Activated naive CD8-positive, alpha-beta T cell treated with anti-CD3 and anti-CD28 coated beads, Interleukin-2, amount 50 U/mL, for 24 hours (primary cell): Measurements from ENCODE around the gene LCNL1.

Experiments
- ATAC-seq: fragments of 150-1000 bp; cut with Tn5 transposase; one replicate; pipeline ENCODE4 v1.10.0; 2021
- DNase-seq: peaks from one replicate; pipeline ENCODE4 v3.0.0; 2021
- H3K27ac Mint-ChIP-seq: one replicate; pipeline ENCODE4 v1.8.0; 2021; ENCODE audit warnings: mild to moderate bottlenecking, mixed read lengths
- H3K27me3 Mint-ChIP-seq: one replicate; pipeline ENCODE4 v1.8.0; 2021; ENCODE audit warnings: mixed read lengths
- H3K36me3 Mint-ChIP-seq: one replicate; pipeline ENCODE4 v1.8.0; 2021; ENCODE audit warnings: low read depth, mixed read lengths
- H3K4me1 Mint-ChIP-seq: one replicate; pipeline ENCODE4 v1.8.0; 2021; ENCODE audit warnings: mixed read lengths
- H3K4me3 Mint-ChIP-seq: one replicate; pipeline ENCODE4 v1.8.0; 2021; ENCODE audit warnings: mild to moderate bottlenecking, moderate library complexity, mixed read lengths
- H3K9me3 Mint-ChIP-seq: one replicate; pipeline ENCODE4 v1.8.0; 2021; ENCODE audit warnings: mixed read lengths

The LCNL1 gene

DNA sequence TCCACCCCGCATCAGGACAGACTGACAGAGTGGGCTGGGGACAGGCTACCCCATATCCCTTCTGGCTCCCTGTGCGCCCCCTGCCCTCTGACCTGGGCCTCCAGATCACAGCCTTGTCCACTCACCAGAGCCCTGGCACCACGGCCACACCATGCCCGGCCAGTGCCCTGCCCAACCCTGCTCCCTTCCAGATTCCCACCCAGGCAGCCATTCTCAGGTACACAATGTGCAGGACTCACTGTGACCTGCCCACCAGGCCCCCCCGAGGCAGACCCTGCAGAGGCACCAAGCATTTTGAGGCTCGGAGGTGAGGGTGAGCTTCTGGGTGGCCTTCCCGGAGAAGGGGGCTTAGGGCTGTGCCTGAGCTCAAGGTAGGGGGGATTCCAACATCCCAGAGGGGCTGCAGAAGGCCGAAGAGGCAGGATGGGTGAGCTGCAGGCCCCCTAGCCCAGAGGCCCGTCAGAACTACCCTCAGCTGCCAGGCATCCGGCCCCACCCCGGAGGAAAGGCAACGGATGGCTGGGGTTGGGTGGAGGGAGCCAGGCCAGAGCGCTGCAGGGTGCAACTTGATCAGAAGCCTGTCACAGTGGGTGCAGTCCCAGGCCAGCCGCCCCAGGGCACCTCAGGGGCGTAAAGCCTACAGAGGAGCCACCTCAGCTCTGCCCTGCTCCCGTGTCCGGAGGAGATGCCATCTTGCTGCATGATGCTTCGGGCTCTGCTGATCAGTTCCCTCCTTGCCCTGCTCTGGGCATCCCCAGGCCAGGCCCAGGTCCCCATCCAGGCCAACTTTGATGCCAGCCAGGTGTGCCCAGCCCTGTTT is at the start of gene LCNL1:
LCNL1 (plus strand) TSS at position 762 of the 820 bp plus-strand sequence. CDS start 594 bp downstream, outside the sequence.
- no peak for DNase-seq
- Mint-ChIP-seq H3K27ac (no peak within 1 kb of the TSS), H3K4me3 (no peak within 1 kb of the TSS), H3K4me1 (peaks cover 3% of the 10 kb centered on the region), H3K9me3 (no peaks in the 10 kb centered on the region), H3K36me3 (no peaks in the 10 kb centered on the region), H3K27me3 (peaks cover 25% of the 10 kb centered on the region)
- ATAC-seq = no peak

DNA sequence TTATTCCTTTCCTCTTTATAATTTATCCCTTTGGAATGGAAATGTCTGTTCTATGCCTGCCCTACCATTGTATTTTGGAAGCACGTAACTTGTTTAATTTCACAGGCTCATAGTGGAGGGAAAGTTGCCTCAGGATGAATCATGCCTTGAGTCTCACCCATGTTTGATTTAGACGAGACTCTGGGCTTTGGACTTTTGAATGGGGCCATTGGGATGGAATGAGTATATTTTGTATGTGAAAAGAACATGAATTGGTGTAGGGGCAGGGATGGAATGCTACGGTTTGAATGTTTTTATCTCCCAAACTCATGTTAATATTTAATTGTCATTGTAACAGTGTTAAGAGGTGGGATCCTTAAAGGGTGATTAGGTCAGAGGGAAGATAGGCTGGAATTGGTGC is 48.5 kb upstream of the LCNL1 start:
- peaks cover 17% of the 10 kb centered on the region for H3K4me1 Mint-ChIP-seq
- DNase-seq = no peak
- no peak overlapping the region for H3K27ac Mint-ChIP-seq
- no peaks in the 10 kb centered on the region for H3K27me3 Mint-ChIP-seq
- peaks cover 33% of the 10 kb centered on the region for H3K36me3 Mint-ChIP-seq
- no peaks in the 10 kb centered on the region for H3K9me3 Mint-ChIP-seq
- no peak for ATAC-seq
- no peak overlapping the region for H3K4me3 Mint-ChIP-seq

DNA sequence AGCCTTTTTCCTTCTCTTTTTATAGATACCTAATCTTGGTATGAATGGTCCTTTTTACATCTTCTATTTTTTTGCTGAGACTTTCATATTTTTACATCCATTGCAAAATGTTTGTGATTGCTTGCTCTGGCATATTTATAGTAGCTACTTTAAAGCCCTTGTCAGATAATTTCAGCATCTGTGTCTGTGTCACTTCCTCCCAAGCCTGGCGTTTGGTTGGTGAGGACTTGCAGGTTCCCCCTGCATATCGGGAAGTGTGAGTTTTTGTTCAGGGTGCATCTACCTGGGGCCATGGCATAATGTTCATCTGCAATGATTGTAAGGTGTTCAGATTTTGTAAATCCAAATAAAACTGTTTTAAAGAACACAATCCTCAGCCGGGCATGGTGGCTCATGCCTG is 47.1 kb upstream of the LCNL1 start:
- H3K27ac Mint-ChIP-seq = no peak overlapping the region
- H3K36me3 Mint-ChIP-seq = peaks cover 29% of the 10 kb centered on the region
- H3K4me1 Mint-ChIP-seq = peaks cover 17% of the 10 kb centered on the region
- ATAC-seq = no peak
- no peak overlapping the region for H3K4me3 Mint-ChIP-seq
- H3K27me3 Mint-ChIP-seq = no peaks in the 10 kb centered on the region
- no peak for DNase-seq
- H3K9me3 Mint-ChIP-seq = no peaks in the 10 kb centered on the region

DNA sequence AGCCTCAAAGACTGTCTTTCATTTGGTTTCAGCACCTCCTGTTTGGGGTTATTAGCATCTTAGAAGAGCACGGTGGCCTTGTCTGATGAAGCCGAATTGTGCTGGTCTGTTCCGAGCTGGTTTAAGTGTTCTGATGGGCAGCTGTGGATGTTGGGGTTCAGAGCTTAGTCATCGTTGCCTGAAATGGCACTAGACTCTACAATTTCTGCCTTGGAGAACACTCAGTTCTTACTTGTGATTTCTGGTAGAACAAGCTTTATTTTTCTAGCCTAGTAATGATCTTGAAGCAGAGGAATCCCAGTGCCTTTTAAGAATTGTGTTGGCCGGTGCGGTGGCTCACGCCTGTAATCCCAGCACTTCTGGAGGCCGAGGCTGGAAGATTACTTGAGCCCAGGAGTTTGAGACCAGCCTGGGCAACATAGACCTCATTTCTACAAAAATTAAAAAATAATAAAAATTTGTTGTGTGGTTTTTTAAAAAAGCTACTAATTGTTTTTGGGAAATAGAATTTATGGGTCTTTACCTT is 46.1 kb upstream of the LCNL1 start:
- Mint-ChIP-seq H3K27me3 (no peaks in the 10 kb centered on the region), H3K36me3 (peaks cover 26% of the 10 kb centered on the region), H3K4me1 (peaks cover 13% of the 10 kb centered on the region), H3K4me3 (no peak overlapping the region), H3K27ac (no peak overlapping the region), H3K9me3 (no peaks in the 10 kb centered on the region)
- DNase-seq (no peak), ATAC-seq (no peak)

DNA sequence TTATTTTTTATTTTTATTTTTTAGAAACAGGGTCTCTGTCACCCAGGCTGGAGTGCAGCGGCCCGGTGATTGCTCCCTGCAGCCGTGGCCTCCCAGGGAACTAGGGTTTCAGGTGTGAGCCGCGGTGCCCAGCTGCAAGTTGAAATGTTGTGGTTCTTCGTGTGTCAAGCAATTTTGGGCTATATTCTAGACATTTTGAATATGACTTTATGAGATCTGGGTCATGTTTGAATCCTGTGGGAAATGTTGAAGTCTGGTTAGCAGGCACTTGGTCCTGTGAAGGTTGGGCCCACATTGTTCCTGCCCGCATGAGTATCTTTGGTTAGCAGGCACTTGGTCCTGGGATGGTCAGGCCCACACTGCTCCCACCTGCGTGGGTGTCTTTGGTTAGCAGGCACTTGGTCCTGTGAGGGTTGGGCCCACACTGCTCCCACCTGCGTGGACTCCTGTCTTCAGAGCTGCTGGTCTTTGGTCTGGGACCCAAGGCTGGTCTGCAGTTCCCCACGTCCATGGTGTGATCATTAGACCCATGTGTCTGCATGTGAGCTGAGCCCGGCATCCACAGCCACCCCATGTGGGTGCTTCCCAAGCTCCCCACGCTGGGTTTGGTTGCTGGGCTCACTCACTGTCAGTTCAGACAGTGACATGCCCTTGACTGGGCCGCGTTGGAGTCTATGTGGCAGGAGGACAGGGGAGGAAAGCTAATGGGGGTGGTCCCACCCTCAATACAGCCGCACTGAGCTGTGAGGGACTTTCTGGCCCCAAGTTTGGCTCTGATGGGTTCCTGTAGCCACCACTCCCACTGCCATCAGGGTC is 45.4 kb upstream of the LCNL1 start:
- no peak overlapping the region for H3K4me3 Mint-ChIP-seq
- no peaks in the 10 kb centered on the region for H3K9me3 Mint-ChIP-seq
- H3K27ac Mint-ChIP-seq = no peak overlapping the region
- peaks cover 22% of the 10 kb centered on the region for H3K36me3 Mint-ChIP-seq
- ATAC-seq = no peak
- DNase-seq = no peak
- H3K27me3 Mint-ChIP-seq = no peaks in the 10 kb centered on the region
- peaks cover 8% of the 10 kb centered on the region for H3K4me1 Mint-ChIP-seq

DNA sequence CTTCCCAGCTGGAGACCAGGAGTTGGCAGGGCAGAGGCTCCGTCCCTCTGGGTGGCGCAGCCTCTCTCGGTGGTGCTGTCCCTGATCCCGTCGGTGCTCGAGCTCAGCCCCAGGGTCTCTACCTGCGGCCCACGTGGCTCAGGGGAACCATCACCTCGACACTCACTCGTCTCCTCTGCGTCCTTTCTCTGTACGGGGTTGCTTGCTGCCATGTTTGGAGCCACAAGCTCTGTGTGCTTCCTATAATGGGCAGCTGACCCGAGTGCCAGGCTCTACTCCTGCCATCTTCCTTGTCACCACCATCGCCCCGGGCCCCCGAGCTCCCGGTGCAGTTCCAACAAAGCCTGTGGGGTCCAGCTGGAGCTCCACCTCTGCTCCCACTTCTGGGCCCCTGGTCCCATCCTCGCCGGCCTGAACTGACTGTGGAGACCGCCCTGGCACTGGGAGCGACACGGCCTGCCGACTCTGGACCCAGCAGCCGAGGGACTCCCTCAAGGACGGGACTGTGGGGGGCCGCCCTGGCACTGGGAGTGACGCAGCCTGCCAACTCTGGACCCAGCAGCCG is 43.3 kb upstream of the LCNL1 start:
- DNase-seq = no peak
- no peak for ATAC-seq
- H3K9me3 Mint-ChIP-seq = no peaks in the 10 kb centered on the region
- H3K4me1 Mint-ChIP-seq = peaks cover 4% of the 10 kb centered on the region
- no peak overlapping the region for H3K4me3 Mint-ChIP-seq
- H3K36me3 Mint-ChIP-seq = peaks cover 15% of the 10 kb centered on the region
- no peaks in the 10 kb centered on the region for H3K27me3 Mint-ChIP-seq
- no peak overlapping the region for H3K27ac Mint-ChIP-seq

DNA sequence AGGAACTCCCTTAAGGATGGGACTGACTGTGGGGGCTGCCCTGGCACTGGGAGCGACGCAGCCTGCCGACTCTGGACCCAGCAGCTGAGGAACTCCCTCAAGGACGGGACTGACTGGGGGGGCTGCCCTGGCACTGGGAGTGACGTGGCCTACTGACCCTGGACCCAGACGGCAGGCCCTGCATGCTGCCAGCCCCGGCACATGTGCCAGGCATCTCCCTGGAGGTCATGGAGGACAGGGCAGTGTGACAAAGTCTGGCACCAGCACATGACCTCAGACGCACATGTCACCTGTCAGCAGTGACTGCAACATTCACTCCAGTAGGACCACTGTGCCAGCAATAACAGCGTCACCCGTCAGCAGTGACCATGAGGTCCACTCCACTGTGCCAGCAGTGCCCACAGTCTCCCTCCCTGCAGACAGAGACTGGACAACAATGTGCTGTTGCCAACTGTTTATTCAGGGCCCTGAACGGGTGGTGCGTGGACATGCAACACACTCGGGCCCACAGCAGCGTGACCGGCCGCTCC is 42.7 kb upstream of the LCNL1 start:
- DNase-seq (no peak), ATAC-seq (no peak)
- peaks cover 13% of the 10 kb centered on the region for H3K36me3 Mint-ChIP-seq

DNA sequence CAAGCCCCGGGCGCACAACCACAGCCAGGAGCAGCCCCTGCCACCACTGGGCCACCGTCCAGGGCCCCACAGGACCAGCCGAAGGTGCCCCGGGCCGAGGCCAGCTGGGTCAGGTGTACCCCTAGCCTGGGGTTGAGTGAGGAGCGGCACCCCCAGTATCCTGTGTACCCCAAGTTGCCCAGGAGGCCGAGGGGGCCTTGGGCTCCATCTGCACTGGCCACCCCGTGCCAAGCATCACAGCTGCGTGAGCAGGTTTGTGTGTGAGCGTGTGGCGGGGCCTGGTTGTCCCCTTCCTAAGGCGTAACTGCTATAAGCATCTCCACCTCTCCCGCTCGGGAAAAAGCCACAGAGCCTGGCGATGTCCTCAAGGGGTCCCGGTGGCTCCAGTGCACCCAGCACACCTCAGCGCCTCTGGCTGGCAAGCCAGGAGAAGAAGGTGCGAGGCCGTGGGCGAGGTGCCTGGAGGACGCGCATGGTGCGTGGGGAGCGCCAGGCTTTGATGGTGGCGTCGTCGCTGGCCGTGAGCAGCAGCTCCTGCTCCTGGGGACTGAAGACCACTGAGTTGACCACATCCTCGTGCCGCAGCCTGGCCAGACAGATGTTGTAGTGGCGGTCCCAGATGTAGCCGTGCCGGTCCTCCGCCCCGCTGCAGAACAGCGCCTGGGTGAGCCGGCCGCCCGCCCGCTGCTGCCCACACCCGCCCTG is 42.1 kb upstream of the LCNL1 start:
- Mint-ChIP-seq H3K4me1 (peaks cover 7% of the 10 kb centered on the region), H3K36me3 (peaks cover 10% of the 10 kb centered on the region), H3K27me3 (no peaks in the 10 kb centered on the region), H3K4me3 (no peak overlapping the region), H3K9me3 (no peaks in the 10 kb centered on the region), H3K27ac (no peak overlapping the region)
- no peak for ATAC-seq
- no peak for DNase-seq

More for the DNA sequence above, 42.7 kb upstream of the LCNL1 start:
- Mint-ChIP-seq H3K4me1 (peaks cover 7% of the 10 kb centered on the region), H3K27me3 (no peaks in the 10 kb centered on the region), H3K9me3 (no peaks in the 10 kb centered on the region), H3K27ac (no peak overlapping the region), H3K4me3 (no peak overlapping the region)

DNA sequence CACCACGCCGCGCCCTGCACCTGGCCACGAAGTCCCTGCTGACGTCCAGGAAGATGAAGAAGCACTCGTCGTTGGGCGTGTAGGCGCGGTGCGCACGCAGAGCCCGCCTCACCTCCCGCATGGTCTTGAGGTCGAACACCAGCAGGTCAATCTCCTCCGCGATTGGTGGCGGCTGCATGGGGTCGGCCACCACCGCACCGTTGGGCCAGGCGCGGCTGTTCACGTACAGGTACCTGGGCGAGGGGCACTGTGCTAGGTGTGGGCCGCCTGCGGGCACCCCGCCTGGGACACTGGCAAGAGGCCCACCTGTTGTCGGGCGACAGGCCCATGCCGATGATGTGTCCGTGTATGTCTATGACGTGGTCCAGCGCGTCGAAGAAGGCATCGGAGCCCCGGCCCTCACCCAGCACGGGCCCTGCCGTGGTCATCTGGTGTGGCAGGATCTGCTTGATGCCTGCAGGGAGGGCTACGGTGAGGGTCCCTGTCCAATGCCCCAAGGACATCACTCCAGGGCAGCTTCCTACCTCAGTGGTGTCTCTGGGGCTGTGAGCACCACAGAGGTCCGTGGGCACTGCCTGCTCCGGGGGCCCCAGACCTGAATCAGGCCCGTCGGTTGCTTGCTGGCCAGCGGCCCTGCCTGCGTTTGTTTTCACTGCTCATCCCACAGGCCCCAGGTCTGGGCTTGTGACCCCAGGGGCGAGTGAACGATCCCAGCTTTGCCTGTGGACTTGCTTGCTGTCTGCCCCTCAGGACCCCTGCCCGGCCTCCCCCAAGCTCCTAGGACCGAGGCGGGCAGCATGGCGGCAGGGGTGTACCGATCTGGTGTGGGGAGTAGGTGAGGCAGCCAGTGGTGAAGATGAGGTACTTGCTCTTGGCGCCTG is 41.3 kb upstream of the LCNL1 start:
- no peak overlapping the region for H3K27ac Mint-ChIP-seq
- DNase-seq (no peak), ATAC-seq (no peak)
- H3K36me3 Mint-ChIP-seq = peaks cover 10% of the 10 kb centered on the region
- H3K9me3 Mint-ChIP-seq = no peaks in the 10 kb centered on the region
- peaks cover 7% of the 10 kb centered on the region for H3K4me1 Mint-ChIP-seq
- no peaks in the 10 kb centered on the region for H3K27me3 Mint-ChIP-seq
- no peak overlapping the region for H3K4me3 Mint-ChIP-seq

DNA sequence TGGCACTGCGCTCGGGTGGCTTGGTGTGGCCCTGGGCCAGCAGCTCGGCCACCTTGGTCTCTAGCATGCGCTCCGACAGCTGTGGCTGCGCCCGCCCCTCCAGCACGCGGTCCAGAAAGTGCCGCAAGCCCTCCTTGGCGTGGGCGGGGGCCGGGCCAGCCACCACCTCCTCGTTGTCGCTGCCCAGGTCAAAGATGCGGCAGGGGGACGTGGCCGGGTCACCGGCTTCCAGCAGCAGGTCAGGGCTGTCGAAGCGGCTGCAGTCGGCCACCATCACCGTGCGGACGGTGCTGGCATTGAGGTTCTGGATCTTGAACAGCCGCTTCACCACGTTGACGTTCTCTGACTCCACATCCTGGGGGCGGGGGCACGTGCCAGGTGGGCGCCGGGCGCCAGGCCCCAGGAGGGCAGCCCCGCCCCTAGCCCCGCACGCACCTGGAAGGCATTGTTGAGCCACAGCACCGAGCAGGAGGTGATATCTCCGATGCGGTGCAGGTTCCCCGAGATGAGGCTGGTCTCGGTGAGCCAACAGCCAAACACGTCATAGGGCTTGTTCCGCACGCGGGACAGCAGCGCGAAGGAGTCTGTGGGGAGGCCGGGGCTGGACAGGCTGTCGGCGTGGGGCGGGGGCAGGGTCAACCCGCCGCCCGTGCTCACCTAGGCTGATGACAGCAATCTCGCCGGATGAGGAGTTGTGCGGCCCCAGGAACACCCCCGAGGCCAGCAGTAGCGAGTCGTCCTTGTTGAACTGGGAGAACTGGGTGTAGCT is 40.5 kb upstream of the LCNL1 start:
- Mint-ChIP-seq H3K27ac (no peak overlapping the region), H3K27me3 (no peaks in the 10 kb centered on the region), H3K4me3 (peak overlapping the region; percentile 46), H3K36me3 (peaks cover 9% of the 10 kb centered on the region), H3K9me3 (no peaks in the 10 kb centered on the region), H3K4me1 (peaks cover 7% of the 10 kb centered on the region)
- ATAC-seq (no peak), DNase-seq (no peak)

DNA sequence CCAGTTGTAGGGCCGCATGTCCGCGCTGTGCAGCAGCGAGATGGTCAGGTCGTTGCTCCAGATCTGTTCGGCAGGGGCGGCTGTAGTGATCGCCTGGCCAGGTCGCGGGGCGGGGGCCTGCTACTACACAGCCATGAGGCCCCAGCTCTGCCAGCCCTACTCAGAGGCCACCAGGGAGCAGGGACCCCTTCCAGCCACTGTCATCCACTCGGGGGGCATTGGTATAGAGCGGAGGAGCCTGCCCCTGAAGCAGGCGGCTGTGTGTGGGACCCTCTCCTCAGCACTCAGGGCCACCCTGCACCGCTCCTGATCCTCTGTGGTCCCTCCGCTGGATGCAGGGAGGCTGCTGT is 39.9 kb upstream of the LCNL1 start:
- peaks cover 9% of the 10 kb centered on the region for H3K36me3 Mint-ChIP-seq
- H3K27me3 Mint-ChIP-seq = no peaks in the 10 kb centered on the region
- no peak overlapping the region for H3K27ac Mint-ChIP-seq
- H3K4me3 Mint-ChIP-seq = peak overlapping the region; percentile 46
- DNase-seq = no peak
- no peaks in the 10 kb centered on the region for H3K9me3 Mint-ChIP-seq
- ATAC-seq = no peak
- H3K4me1 Mint-ChIP-seq = peaks cover 7% of the 10 kb centered on the region

DNA sequence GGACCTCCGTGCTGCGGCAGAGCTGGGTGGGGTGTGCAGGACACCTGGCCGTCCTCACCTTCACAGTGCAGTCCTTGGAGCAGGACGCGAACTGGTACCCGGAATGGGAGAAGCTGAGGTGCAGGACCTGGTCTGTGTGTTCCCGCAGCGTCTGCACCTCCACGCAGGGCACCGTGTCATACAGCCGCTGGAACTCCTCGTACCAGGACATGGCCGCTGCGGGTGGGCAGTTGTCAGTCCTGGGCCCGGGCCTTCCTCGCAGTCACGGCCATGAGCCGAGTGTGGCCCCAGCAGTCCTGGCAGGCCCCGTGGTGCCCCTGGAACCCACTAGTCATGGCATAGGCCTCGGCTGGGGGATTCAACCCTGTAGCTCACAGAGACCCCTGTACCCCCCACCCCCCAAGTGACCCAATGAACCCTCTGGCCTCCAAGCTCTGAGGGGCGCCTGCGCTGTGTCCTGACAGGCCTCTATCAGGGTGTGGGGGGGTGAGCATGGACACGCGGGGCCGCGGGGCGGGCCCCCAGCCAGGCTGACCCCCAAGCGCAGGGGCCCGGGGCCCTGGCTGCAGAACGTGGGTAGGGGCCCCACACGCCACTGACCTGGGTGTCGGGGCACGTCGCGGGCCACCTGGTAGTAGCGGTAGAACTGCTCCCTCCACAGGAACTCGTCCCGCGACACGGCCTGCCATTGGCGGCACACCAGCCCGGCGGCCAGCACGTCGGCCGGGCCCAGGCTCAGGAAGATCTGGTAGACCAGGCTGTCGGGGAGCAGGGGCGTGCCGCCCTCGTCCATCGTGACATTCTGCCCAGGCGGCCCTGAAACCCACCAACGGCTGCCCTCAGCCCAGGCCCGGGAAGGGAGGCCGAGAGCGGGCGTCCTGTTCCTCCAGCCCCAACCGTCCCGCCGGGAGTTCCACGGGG is 39.2 kb upstream of the LCNL1 start:
- peak; percentile 56 for DNase-seq
- Mint-ChIP-seq H3K4me3 (peak overlapping the region; percentile 80), H3K27ac (peak overlapping the region; percentile 71), H3K4me1 (peaks cover 11% of the 10 kb centered on the region), H3K36me3 (peaks cover 7% of the 10 kb centered on the region), H3K27me3 (no peaks in the 10 kb centered on the region), H3K9me3 (no peaks in the 10 kb centered on the region)
- ATAC-seq = peak; percentile 4
